GM21786 (cell line): ENCODE results near the gene NUDT1.

Experiments used
- ATAC-seq: cut with Tn5 transposase; IDR thresholded peaks from one replicate; pipeline ENCODE4 v1.9.1; 2021; ENCODE audit not compliant: unreplicated experiment

Gene NUDT1

GRCh38 chr7:2295936-2296620 lies 54.1 kb downstream of the NUDT1 start:
- no peak for ATAC-seq

- ATAC-seq = no peak
These were observed 54.8 kb downstream of the NUDT1 start for GRCh38 chr7:2296832-2297231.

GRCh38 chr7:2299131-2299829 lies 57.3 kb downstream of the NUDT1 start:
- ATAC-seq = no peak

GRCh38 chr7:2299870-2300512 lies 58.0 kb downstream of the NUDT1 start:
- ATAC-seq = no peak
